K562 (cell line): ENCODE measurements around the gene MFNG. TPM values are rescaled to one million over a fixed set of nuclear protein-coding genes. Genes with fewer than 3 reads are reported as not detected.

ENCODE experiments used
- ATAC-seq: fragments of 200-7000 bp; cut with Tn5 transposase; 3 replicates; pipeline ENCODE4 v1.9.1; 2020; ENCODE audit warnings: moderate library complexity
- BruUV-seq: library from RNA; stranded (reverse); fragments of 400-500 nt; replicated peaks from 2 replicates; lab custom pipeline; 2021; lab: Mats Ljungman, UMichigan
- CTCF ChIA-PET: fragments of 300-600 bp; formaldehyde crosslinking; extraction: SDS; loops from one replicate; lab custom pipeline; 2021; ENCODE audit warnings: low intra/inter-chr PET ratio; lab: Yijun Ruan, JAX
- POLR2A ChIA-PET: fragments of 300-600, 350-650 bp; sonication (Branson Sonifier 250); formaldehyde crosslinking; extraction: SDS; loops from one replicate; lab custom pipeline; 2021; ENCODE audit warnings: antibody characterized with exemption, inconsistent platforms; lab: Yijun Ruan, JAX
- DNase-seq, 4 experiments: peaks; one replicate each; pipeline versions ENCODE4 v3.0.0 to v3.0.0-alpha.2; 2011 to 2018; ENCODE audit warnings: low spot score in 3 of 4, mixed read lengths in 3 of 4; ENCODE audit errors: extremely low read depth in 1 of 4
- FAIRE-seq: peaks from 2 replicates; lab custom pipeline; 2011; peaks lifted over from hg19 to GRCh38; lab: Jason Lieb, UNC
- H2AFZ ChIP-seq: 2 replicates; pipeline ENCODE4 v1.6.0; 2011; ENCODE audit warnings: low read depth, low read length, control low read depth, inconsistent platforms
- H3K27ac ChIP-seq: fragments of 200-600 bp; 3 replicates; pipeline ENCODE4 v1.8.0; 2011; ENCODE audit warnings: low read depth, mild to moderate bottlenecking, control low read depth, inconsistent platforms, low read length, moderate library complexity, mixed read lengths; ENCODE audit errors: extremely low read depth
- H3K27me3 ChIP-seq, 2 experiments: fragments of 300-600 bp in 1 of 2; 2 replicates in 1 of 2; 3 replicates in 1 of 2; pipeline versions ENCODE4 v1.6.0 to v1.8.0; 2011; ENCODE audit warnings: inconsistent platforms in 2 of 2, low read length in 2 of 2, mild to moderate bottlenecking in 1 of 2, mixed read lengths in 1 of 2, moderate library complexity in 1 of 2; ENCODE audit not compliant: control insufficient read depth in 2 of 2, insufficient read depth in 2 of 2
- H3K36me3 ChIP-seq: fragments of 300-600 bp; 3 replicates; pipeline ENCODE4 v1.8.0; 2011; ENCODE audit warnings: mild to moderate bottlenecking, low read length, inconsistent platforms; ENCODE audit not compliant: control insufficient read depth, insufficient read depth
- H3K4me1 ChIP-seq, 2 experiments: fragments of 200-600 bp in 1 of 2; replicated peaks in 1 of 2; 2 replicates in 1 of 2; 3 replicates in 1 of 2; pipeline versions ENCODE4 v1.5.1 to v1.8.0; 2011; ENCODE audit warnings: inconsistent platforms in 2 of 2, low read length in 2 of 2, mild to moderate bottlenecking in 1 of 2, mixed read lengths in 1 of 2, moderate library complexity in 1 of 2; ENCODE audit not compliant: control insufficient read depth in 2 of 2, insufficient read depth in 2 of 2
- H3K4me2 ChIP-seq: 2 replicates; pipeline ENCODE4 v1.6.1; 2011; ENCODE audit warnings: low read length, control low read depth, inconsistent platforms, mixed read lengths; ENCODE audit not compliant: insufficient read depth
- H3K4me3 ChIP-seq: fragments of 200-600 bp; sonication (generic), shearing (Covaris generic); 2 replicates; pipeline ENCODE4 v1.5.1; 2016; ENCODE audit warnings: control low read depth, inconsistent platforms
- H3K79me2 ChIP-seq: fragments of 200-600 bp; 3 replicates; pipeline ENCODE4 v1.8.0; 2011; ENCODE audit warnings: low read length, inconsistent platforms; ENCODE audit not compliant: control insufficient read depth, insufficient read depth
- H3K9ac ChIP-seq, 2 experiments: 2 replicates each; pipeline versions ENCODE4 v1.6.0 to v1.6.1; 2011; ENCODE audit warnings: low read depth in 2 of 2, low read length in 2 of 2, control low read depth in 1 of 2, inconsistent platforms in 1 of 2, mild to moderate bottlenecking in 1 of 2, mixed read lengths in 1 of 2; ENCODE audit not compliant: insufficient read depth in 1 of 2
- H3K9me1 ChIP-seq: one replicate; pipeline ENCODE4 v1.6.0; 2011; ENCODE audit warnings: inconsistent platforms, mild to moderate bottlenecking, low read length, moderate library complexity; ENCODE audit not compliant: control insufficient read depth, insufficient read depth
- H3K9me3 ChIP-seq: replicated peaks from 2 replicates; pipeline ENCODE4 v1.5.1; 2011; ENCODE audit warnings: low read depth, low read length, inconsistent platforms; ENCODE audit not compliant: control insufficient read depth, insufficient read depth
- H4K20me1 ChIP-seq: replicated peaks from 2 replicates; pipeline ENCODE4 v1.6.1; 2011; ENCODE audit warnings: low read length, inconsistent platforms, mixed read lengths; ENCODE audit not compliant: control insufficient read depth, insufficient read depth
- CREBBP ChIP-seq: IDR thresholded peaks from one replicate; pipeline ENCODE4 v1.6.1; 2012; ENCODE audit warnings: low read depth, mild to moderate bottlenecking, control low read depth, inconsistent platforms, low read length
- E2F8 ChIP-seq: fragments of 450-650 bp; IDR thresholded peaks from 2 replicates; pipeline ENCODE4 v1.7.1; 2018; ENCODE audit warnings: mild to moderate bottlenecking, low read depth; ENCODE audit not compliant: partially characterized antibody
- ID3 ChIP-seq, 2 experiments: fragments of 250-450 bp in 1 of 2; fragments of 450-650 bp in 1 of 2; sonication (Bioruptor Pico) in 1 of 2; IDR thresholded peaks; 2 replicates each; pipeline versions ENCODE4 v1.6.1 to v1.8.0; 2016 to 2021; ENCODE audit warnings: mild to moderate bottlenecking in 2 of 2, moderate library complexity in 2 of 2, missing compliant biosample characterization in 1 of 2, missing genetic modification characterization in 1 of 2
- PREB ChIP-seq: sonication (generic); formaldehyde crosslinking; IDR thresholded peaks from 2 replicates; pipeline ENCODE4 v1.8.1; 2023; ENCODE audit warnings: mild to moderate bottlenecking, missing genetic modification reagents
- SMARCA4 ChIP-seq: fragments of 450-650 bp; IDR thresholded peaks from 2 replicates; pipeline ENCODE4 v1.6.1; 2016
- SPI1 ChIP-seq: IDR thresholded peaks from 2 replicates; pipeline ENCODE4 v1.6.1; 2011; ENCODE audit warnings: low read depth, low read length, control low read depth, borderline replicate concordance
- TCFL5 ChIP-seq: fragments of 250-450 bp; sonication (Bioruptor Pico); conservative IDR thresholded peaks from 2 replicates; pipeline ENCODE4 v1.6.1; 2021; ENCODE audit warnings: mild to moderate bottlenecking, moderate library complexity, matching md5 sums
- UBTF ChIP-seq, 2 experiments: IDR thresholded peaks; 2 replicates each; pipeline ENCODE4 v1.6.1; 2012; ENCODE audit warnings: improper control_type of control experiment in 2 of 2, low read depth in 2 of 2, low read length in 2 of 2, borderline replicate concordance in 1 of 2
- WHSC1 ChIP-seq: IDR thresholded peaks from one replicate; pipeline ENCODE4 v1.6.1; 2012; ENCODE audit warnings: low read length, control low read depth, inconsistent platforms
- ZBTB7A ChIP-seq: IDR thresholded peaks from 2 replicates; pipeline ENCODE4 v1.6.1; 2011; ENCODE audit warnings: low read depth, mild to moderate bottlenecking, low read length, moderate library complexity, borderline replicate concordance; ENCODE audit not compliant: control insufficient read depth
- WGBS: fragments of 100-300 bp; shearing (Covaris generic); methylation state at CpG from one replicate; pipeline ENCODE4 v1.1.6; 2016; ENCODE audit warnings: low coverage, mixed read lengths; ENCODE audit not compliant: insufficient coverage; ENCODE audit errors: missing lambda C conversion rate; 5-methylcytosine and 5-hydroxymethylcytosine counted together
- in situ Hi-C: fragments of 300-500 bp; cut with MboI; formaldehyde crosslinking; loops from 4 replicates; pipeline ENCODE4 v1.15.0; 2018; ENCODE audit warnings: inconsistent platforms, mixed read lengths
- intact Hi-C: fragments of 100-400 bp; cut with micrococcal nuclease; formaldehyde crosslinking; loops from 2 replicates; pipeline ENCODE4 v1.14.2; 2022
- polyA plus RNA-seq, 8 experiments: library from polyadenylated mRNA; depleted of rRNA in 4 of 8; stranded (reverse) in 5 of 8; unstranded in 3 of 8; fragments of >200 nt; fragmentation: Nextera tagmentation in 2 of 8; fragmentation: Illumina TruSeq in 1 of 8; extraction: Ambion mirVana in 2 of 8; extraction: Trizol in 1 of 8; gene quantifications; 2 replicates each; pipeline versions ENCODE4 v1.2.1 to v1.2.3, GENCODE V29; 2011 to 2014; ENCODE audit warnings: inconsistent platforms in 1 of 8, missing spikeins in 1 of 8
- total RNA-seq, 7 experiments: library from RNA; depleted of rRNA in 6 of 7; stranded (reverse); fragments of >200 nt in 6 of 7; fragmentation: Illumina TruSeq in 2 of 7; extraction: Trizol in 2 of 7; gene quantifications; 2 replicates each; pipeline versions ENCODE4 v1.2.1 to v1.2.3, GENCODE V29; 2011 to 2021; ENCODE audit warnings: low replicate concordance in 1 of 7
- TF ChIP-seq, protein P1 (sequence below): IDR thresholded peaks from 3 replicates; pipeline ENCODE4 v1.6.1; 2011; ENCODE audit warnings: borderline replicate concordance, mild to moderate bottlenecking; ENCODE audit not compliant: insufficient read length, insufficient read depth

Gene MFNG
- total and polyA plus RNA-seq, 9 of the 15 experiments (the other 6 are each of a cell fraction or from before 2014, with no cell fraction given): 0.13 to 0.73 (median 0.38) TPM; not detected in 4

GRCh38 chr22:37449331-37450001 is 36.7 kb downstream of the MFNG start:
- in situ Hi-C loops: no loop called here
- TF ChIP-seq TCFL5 (CRISPR knock-in tag) (no peak), CREBBP (no peak), WHSC1 (no peak), PREB (CRISPR knock-in tag) (no peak), SPI1 (no peak), ID3 (CRISPR knock-in tag; IDR thresholded peaks at IDR 0.05) (no peak), ID3 (tag; IDR thresholded peaks at IDR 0.05) (no peak), ZBTB7A (no peak), UBTF (IDR thresholded peaks at IDR 0.05; ENCODE audit: borderline replicate concordance in 1 of 2, low read depth in 2 of 2, low read length in 2 of 2) (no peak), SMARCA4 (no peak), E2F8 (no peak)
- TF ChIP-seq, protein P1, sequence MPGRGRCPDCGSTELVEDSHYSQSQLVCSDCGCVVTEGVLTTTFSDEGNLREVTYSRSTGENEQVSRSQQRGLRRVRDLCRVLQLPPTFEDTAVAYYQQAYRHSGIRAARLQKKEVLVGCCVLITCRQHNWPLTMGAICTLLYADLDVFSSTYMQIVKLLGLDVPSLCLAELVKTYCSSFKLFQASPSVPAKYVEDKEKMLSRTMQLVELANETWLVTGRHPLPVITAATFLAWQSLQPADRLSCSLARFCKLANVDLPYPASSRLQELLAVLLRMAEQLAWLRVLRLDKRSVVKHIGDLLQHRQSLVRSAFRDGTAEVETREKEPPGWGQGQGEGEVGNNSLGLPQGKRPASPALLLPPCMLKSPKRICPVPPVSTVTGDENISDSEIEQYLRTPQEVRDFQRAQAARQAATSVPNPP: no peak

More at GRCh38 chr22:37449331-37450001, 36.7 kb downstream of the MFNG start:
- H3K36me3 ChIP-seq: no peaks in the 10 kb centered on the region
- H4K20me1 ChIP-seq: no peaks in the 10 kb centered on the region
- BruUV-seq: no TSS peak
- no peak for DNase-seq
- no peak overlapping the region for H3K27ac ChIP-seq
- no peaks in the 10 kb centered on the region for H3K9me1 ChIP-seq
- H3K4me2 ChIP-seq: no peak overlapping the region
- CTCF ChIA-PET: no interaction called here
- FAIRE-seq: no peak
- H3K27me3 ChIP-seq: peaks cover 0 to 44% of the 10 kb centered on the region in 2 experiments; a peak in 4 of 5 replicates
- H3K9me3 ChIP-seq: no peaks in the 10 kb centered on the region
- POLR2A ChIA-PET: interaction anchor here (0.6 to 1.0 kb wide), 3 partner anchors 37 to 414 kb away, joined by 3 read pairs; no protein-coding TSS in a partner anchor
- no peak overlapping the region for H3K4me3 ChIP-seq
- H3K79me2 ChIP-seq: no peaks in the 10 kb centered on the region
- H2AFZ ChIP-seq: no peak overlapping the region
- intact Hi-C loops: no loop called here
- H3K4me1 ChIP-seq: no peaks in the 10 kb centered on the region
- no peak overlapping the region for H3K9ac ChIP-seq
- no peak for ATAC-seq
- WGBS: 0% methylated on average over 8 of the region's 15 CpGs
